ENCODE data around the gene CHMP6. TPM values are rescaled to one million over a fixed set of nuclear protein-coding genes. Genes with fewer than 3 reads are reported as not detected.

CHMP6 gene
- total and polyA plus RNA-seq, 9 of the 15 experiments (the other 6 are each of a cell fraction or from before 2014, with no cell fraction given), result 0.25 to 30.4 (median 13.4) TPM

DNA sequence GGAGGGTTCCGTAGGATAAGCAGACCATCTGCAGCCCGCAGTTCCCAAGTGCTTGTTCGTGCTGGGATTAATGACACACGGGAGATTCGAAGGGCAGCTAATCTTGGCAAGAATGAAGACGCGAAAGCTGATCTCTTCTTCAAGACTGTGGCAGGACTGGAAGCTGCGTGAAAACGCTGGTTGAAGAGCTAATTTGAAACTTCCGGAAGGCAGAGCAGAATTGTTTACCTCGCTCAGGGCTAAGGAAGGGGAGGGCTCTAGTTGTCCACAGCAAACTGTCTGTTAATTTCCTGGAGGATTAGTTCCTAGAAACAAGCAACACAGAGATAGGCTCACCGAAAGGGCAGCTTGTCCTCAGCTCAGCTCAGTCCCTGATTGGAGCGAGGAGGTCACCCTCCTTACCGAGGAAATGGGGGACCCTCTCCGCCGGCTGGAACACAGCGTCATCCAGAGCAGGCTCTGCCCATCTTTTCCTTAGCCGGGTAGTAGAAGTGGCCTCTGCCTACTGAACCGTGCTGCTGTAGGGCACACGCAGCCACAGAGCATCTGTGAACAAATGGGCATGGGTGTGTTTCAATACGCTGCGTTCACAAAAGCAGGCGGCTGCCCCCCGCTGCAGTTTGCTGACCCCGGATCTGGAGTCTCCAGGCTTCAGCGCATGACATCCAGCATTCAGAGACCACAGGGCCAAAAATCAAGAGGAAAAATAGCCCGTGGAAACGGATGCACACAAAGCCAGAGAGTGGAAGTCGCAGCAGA lies 26.6 kb downstream of the CHMP6 start (continued):
- TF ChIP-seq GTF2F1 (IDR thresholded peaks at IDR 0.05; ENCODE audit: low read depth, low read length), result no peak
- no peak for TF ChIP-seq HCFC1 (IDR thresholded peaks at IDR 0.05; ENCODE audit: low read depth, low read length)
- TF ChIP-seq ZNF354B (CRISPR knock-in tag; IDR thresholded peaks at IDR 0.05), result no peak
- TF ChIP-seq, protein P1, sequence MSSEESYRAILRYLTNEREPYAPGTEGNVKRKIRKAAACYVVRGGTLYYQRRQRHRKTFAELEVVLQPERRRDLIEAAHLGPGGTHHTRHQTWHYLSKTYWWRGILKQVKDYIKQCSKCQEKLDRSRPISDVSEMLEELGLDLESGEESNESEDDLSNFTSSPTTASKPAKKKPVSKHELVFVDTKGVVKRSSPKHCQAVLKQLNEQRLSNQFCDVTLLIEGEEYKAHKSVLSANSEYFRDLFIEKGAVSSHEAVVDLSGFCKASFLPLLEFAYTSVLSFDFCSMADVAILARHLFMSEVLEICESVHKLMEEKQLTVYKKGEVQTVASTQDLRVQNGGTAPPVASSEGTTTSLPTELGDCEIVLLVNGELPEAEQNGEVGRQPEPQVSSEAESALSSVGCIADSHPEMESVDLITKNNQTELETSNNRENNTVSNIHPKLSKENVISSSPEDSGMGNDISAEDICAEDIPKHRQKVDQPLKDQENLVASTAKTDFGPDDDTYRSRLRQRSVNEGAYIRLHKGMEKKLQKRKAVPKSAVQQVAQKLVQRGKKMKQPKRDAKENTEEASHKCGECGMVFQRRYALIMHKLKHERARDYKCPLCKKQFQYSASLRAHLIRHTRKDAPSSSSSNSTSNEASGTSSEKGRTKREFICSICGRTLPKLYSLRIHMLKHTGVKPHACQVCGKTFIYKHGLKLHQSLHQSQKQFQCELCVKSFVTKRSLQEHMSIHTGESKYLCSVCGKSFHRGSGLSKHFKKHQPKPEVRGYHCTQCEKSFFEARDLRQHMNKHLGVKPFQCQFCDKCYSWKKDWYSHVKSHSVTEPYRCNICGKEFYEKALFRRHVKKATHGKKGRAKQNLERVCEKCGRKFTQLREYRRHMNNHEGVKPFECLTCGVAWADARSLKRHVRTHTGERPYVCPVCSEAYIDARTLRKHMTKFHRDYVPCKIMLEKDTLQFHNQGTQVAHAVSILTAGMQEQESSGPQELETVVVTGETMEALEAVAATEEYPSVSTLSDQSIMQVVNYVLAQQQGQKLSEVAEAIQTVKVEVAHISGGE (CRISPR knock-in tag; IDR thresholded peaks at IDR 0.05), result peak in 1 of 3 experiments; percentile 71; a peak in 2 of 6 replicates
- TF ChIP-seq SMC3 (conservative IDR thresholded peaks at IDR 0.05; ENCODE audit: insufficient read depth, low read depth, low read length), result no peak
- TF ChIP-seq SMARCC2 (IDR thresholded peaks at IDR 0.05; ENCODE audit: low read depth), result no peak
- TF ChIP-seq U2AF1 (optimal IDR thresholded peaks at IDR 0.05; ENCODE audit: low read depth, low read length), result no peak
- TF ChIP-seq MCM2 (IDR thresholded peaks at IDR 0.05; ENCODE audit: low read depth), result no peak
- TF ChIP-seq ZNF165 (CRISPR knock-in tag; IDR thresholded peaks at IDR 0.05; ENCODE audit: borderline replicate concordance), result no peak
- TF ChIP-seq, protein P2, sequence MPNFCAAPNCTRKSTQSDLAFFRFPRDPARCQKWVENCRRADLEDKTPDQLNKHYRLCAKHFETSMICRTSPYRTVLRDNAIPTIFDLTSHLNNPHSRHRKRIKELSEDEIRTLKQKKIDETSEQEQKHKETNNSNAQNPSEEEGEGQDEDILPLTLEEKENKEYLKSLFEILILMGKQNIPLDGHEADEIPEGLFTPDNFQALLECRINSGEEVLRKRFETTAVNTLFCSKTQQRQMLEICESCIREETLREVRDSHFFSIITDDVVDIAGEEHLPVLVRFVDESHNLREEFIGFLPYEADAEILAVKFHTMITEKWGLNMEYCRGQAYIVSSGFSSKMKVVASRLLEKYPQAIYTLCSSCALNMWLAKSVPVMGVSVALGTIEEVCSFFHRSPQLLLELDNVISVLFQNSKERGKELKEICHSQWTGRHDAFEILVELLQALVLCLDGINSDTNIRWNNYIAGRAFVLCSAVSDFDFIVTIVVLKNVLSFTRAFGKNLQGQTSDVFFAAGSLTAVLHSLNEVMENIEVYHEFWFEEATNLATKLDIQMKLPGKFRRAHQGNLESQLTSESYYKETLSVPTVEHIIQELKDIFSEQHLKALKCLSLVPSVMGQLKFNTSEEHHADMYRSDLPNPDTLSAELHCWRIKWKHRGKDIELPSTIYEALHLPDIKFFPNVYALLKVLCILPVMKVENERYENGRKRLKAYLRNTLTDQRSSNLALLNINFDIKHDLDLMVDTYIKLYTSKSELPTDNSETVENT (CRISPR knock-in tag; IDR thresholded peaks at IDR 0.05), result no peak
- TF ChIP-seq, protein P3, sequence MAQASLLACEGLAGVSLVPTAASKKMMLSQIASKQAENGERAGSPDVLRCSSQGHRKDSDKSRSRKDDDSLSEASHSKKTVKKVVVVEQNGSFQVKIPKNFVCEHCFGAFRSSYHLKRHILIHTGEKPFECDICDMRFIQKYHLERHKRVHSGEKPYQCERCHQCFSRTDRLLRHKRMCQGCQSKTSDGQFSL (CRISPR knock-in tag; IDR thresholded peaks at IDR 0.05), result no peak
- TF ChIP-seq, protein P3 (tag; IDR thresholded peaks at IDR 0.05), result no peak
- TF ChIP-seq, protein P4, sequence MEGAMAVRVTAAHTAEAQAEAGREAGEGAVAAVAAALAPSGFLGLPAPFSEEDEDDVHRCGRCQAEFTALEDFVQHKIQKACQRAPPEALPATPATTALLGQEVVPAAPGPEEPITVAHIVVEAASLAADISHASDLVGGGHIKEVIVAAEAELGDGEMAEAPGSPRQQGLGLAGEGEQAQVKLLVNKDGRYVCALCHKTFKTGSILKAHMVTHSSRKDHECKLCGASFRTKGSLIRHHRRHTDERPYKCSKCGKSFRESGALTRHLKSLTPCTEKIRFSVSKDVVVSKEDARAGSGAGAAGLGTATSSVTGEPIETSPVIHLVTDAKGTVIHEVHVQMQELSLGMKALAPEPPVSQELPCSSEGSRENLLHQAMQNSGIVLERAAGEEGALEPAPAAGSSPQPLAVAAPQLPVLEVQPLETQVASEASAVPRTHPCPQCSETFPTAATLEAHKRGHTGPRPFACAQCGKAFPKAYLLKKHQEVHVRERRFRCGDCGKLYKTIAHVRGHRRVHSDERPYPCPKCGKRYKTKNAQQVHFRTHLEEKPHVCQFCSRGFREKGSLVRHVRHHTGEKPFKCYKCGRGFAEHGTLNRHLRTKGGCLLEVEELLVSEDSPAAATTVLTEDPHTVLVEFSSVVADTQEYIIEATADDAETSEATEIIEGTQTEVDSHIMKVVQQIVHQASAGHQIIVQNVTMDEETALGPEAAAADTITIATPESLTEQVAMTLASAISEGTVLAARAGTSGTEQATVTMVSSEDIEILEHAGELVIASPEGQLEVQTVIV (CRISPR knock-in tag; IDR thresholded peaks at IDR 0.05; ENCODE audit: borderline replicate concordance), result no peak
- no peak for TF ChIP-seq WHSC1 (IDR thresholded peaks at IDR 0.05; ENCODE audit: low read length)
- TF ChIP-seq, protein P5, sequence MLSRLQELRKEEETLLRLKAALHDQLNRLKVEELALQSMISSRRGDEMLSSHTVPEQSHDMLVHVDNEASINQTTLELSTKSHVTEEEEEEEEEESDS (CRISPR knock-in tag; IDR thresholded peaks at IDR 0.05), result no peak
- TF ChIP-seq POLR2AphosphoS5 (IDR thresholded peaks at IDR 0.05; ENCODE audit: control insufficient read depth, insufficient read depth, low read depth, low read length), result peak; percentile 70
